MG63 (cell line): ENCODE measurements around the gene DELE1. TPM values are rescaled to one million over a fixed set of nuclear protein-coding genes. Genes with fewer than 3 reads are reported as not detected.
A peak's percentile ranks its signal among the peaks of the same experiment; 100 is the strongest.
"Not testable (repeated sequence)": the region's sequence is repeated elsewhere in the genome, so short reads cannot be mapped to it uniquely, and the experiment has no call there.

ENCODE experiments used
- DNase-seq: peaks from one replicate; pipeline ENCODE4 v3.0.0-alpha.2; 2020
- H3K27me3 ChIP-seq: fragments of 250-450 bp; sonication (Bioruptor Pico); 2 replicates; pipeline ENCODE4 v1.5.1; 2020; ENCODE audit warnings: mild to moderate bottlenecking, moderate library complexity
- H3K36me3 ChIP-seq: fragments of 250-450 bp; sonication (Bioruptor Pico); 2 replicates; pipeline ENCODE4 v1.5.1; 2020; ENCODE audit warnings: mild to moderate bottlenecking, moderate library complexity
- H3K4me3 ChIP-seq: fragments of 250-450 bp; sonication (Bioruptor Pico); 2 replicates; pipeline ENCODE4 v1.5.1; 2020; ENCODE audit warnings: mild to moderate bottlenecking, moderate library complexity
- H3K9me3 ChIP-seq: fragments of 250-450 bp; sonication (Bioruptor Pico); 2 replicates; pipeline ENCODE4 v1.5.1; 2020; ENCODE audit warnings: mild to moderate bottlenecking, moderate library complexity
- total RNA-seq: library from RNA; depleted of rRNA; stranded (reverse); fragments of >200 nt; shearing (Covaris generic); gene quantifications from 2 replicates; pipeline ENCODE4 v1.2.3, GENCODE V29; 2014; ENCODE audit warnings: low replicate concordance

DELE1 gene
- total RNA-seq, 1 experiment from 2014 or later, result 95.9 TPM

GRCh38 chr5:141914199-141914743 lies 9.4 kb upstream of the DELE1 start:
- Histone ChIP-seq H3K9me3 (0 out of 2 replicates have a peak, but pooled peaks cover 1% of the 10 kb centered on the region), H3K27me3 (no peaks in the 10 kb centered on the region), H3K36me3 (no peaks in the 10 kb centered on the region), H3K4me3 (no peak overlapping the region)
- DNase-seq, result no peak

- no peaks in the 10 kb centered on the region for H3K27me3 ChIP-seq
- DNase-seq, result no peak
- H3K4me3 ChIP-seq, result no peak overlapping the region
- H3K9me3 ChIP-seq, result no peaks in the 10 kb centered on the region
- H3K36me3 ChIP-seq, result no peaks in the 10 kb centered on the region
Measured at GRCh38 chr5:141914797-141915196, 8.9 kb upstream of the DELE1 start.

- Histone ChIP-seq H3K9me3 (no peaks in the 10 kb centered on the region), H3K4me3 (no peak overlapping the region), H3K36me3 (no peaks in the 10 kb centered on the region), H3K27me3 (no peaks in the 10 kb centered on the region)
- DNase-seq, result no peak
Measured at GRCh38 chr5:141915881-141916336, 7.8 kb upstream of the DELE1 start.

- no peak for DNase-seq
- no peak overlapping the region for H3K4me3 ChIP-seq
Measured at GRCh38 chr5:141916522-141916921, 7.1 kb upstream of the DELE1 start.

GRCh38 chr5:141917760-141918159 lies 5.9 kb upstream of the DELE1 start:
- H3K36me3 ChIP-seq, result peaks cover 3% of the 10 kb centered on the region; the same call in 1 of the 2 replicates
- no peak overlapping the region for H3K4me3 ChIP-seq
- H3K9me3 ChIP-seq, result no peaks in the 10 kb centered on the region
- H3K27me3 ChIP-seq, result no peaks in the 10 kb centered on the region
- no peak for DNase-seq

More at GRCh38 chr5:141916522-141916921, 7.1 kb upstream of the DELE1 start:
- Histone ChIP-seq H3K36me3 (no peaks in the 10 kb centered on the region), H3K9me3 (no peaks in the 10 kb centered on the region), H3K27me3 (no peaks in the 10 kb centered on the region)

- DNase-seq, result peak; percentile 40
- Histone ChIP-seq H3K4me3 (no peak overlapping the region), H3K27me3 (no peaks in the 10 kb centered on the region), H3K36me3 (peaks cover 3% of the 10 kb centered on the region; the same call in 1 of the 2 replicates), H3K9me3 (no peaks in the 10 kb centered on the region)
Measured at GRCh38 chr5:141919218-141920119, 4.2 kb upstream of the DELE1 start.

GRCh38 chr5:141920771-141921170 lies 2.9 kb upstream of the DELE1 start:
- Histone ChIP-seq H3K27me3 (no peaks in the 10 kb centered on the region), H3K9me3 (no peaks in the 10 kb centered on the region), H3K36me3 (peaks cover 13% of the 10 kb centered on the region), H3K4me3 (no peak overlapping the region)
- no peak for DNase-seq

GRCh38 chr5:141922827-141923447 lies 734 bp upstream of the DELE1 start:
- DNase-seq, H3K27me3 ChIP-seq, H3K9me3 ChIP-seq: not testable (repeated sequence)
- Histone ChIP-seq H3K4me3 (peak overlapping the region; percentile 87), H3K36me3 (peaks cover 35% of the 10 kb centered on the region)

- Histone ChIP-seq H3K36me3 (peaks cover 70% of the 10 kb centered on the region), H3K4me3 (no peak overlapping the region), H3K27me3 (no peaks in the 10 kb centered on the region), H3K9me3 (no peaks in the 10 kb centered on the region)
- DNase-seq, result no peak
Measured at GRCh38 chr5:141926434-141926833, 2.8 kb downstream of the DELE1 start.

- H3K27me3 ChIP-seq, result no peaks in the 10 kb centered on the region
- H3K9me3 ChIP-seq, result no peaks in the 10 kb centered on the region
- peaks cover 80% of the 10 kb centered on the region for H3K36me3 ChIP-seq
- DNase-seq, result no peak
- no peak overlapping the region for H3K4me3 ChIP-seq
Measured at GRCh38 chr5:141928051-141928450, 4.4 kb downstream of the DELE1 start.

GRCh38 chr5:141929398-141930058 lies 5.9 kb downstream of the DELE1 start:
- no peaks in the 10 kb centered on the region for H3K27me3 ChIP-seq
- no peak for DNase-seq
- H3K4me3 ChIP-seq, result no peak overlapping the region
- H3K36me3 ChIP-seq, result peaks cover 95% of the 10 kb centered on the region
- H3K9me3 ChIP-seq, result no peaks in the 10 kb centered on the region

GRCh38 chr5:141931694-141932093 lies 8.0 kb downstream of the DELE1 start:
- no peak for DNase-seq
- no peak overlapping the region for H3K4me3 ChIP-seq
- H3K36me3 ChIP-seq, result peaks cover 97% of the 10 kb centered on the region
- no peaks in the 10 kb centered on the region for H3K9me3 ChIP-seq
- no peaks in the 10 kb centered on the region for H3K27me3 ChIP-seq

GRCh38 chr5:141933151-141933550 lies 9.5 kb downstream of the DELE1 start:
- Histone ChIP-seq H3K9me3 (no peaks in the 10 kb centered on the region), H3K36me3 (peaks cover 94% of the 10 kb centered on the region)

GRCh38 chr5:141934099-141934844 lies 10.6 kb downstream of the DELE1 start:
- H3K36me3 ChIP-seq, result peaks cover 94% of the 10 kb centered on the region
- H3K4me3 ChIP-seq, result no peak overlapping the region
- H3K9me3 ChIP-seq, result no peaks in the 10 kb centered on the region
- peak; percentile 78 for DNase-seq
- H3K27me3 ChIP-seq, result no peaks in the 10 kb centered on the region

More at GRCh38 chr5:141933151-141933550, 9.5 kb downstream of the DELE1 start:
- no peak for DNase-seq
- Histone ChIP-seq H3K4me3 (no peak overlapping the region), H3K27me3 (no peaks in the 10 kb centered on the region)

GRCh38 chr5:141935538-141935937 lies 11.9 kb downstream of the DELE1 start:
- Histone ChIP-seq H3K9me3 (no peaks in the 10 kb centered on the region), H3K36me3 (peaks cover 91% of the 10 kb centered on the region), H3K27me3 (no peaks in the 10 kb centered on the region), H3K4me3 (no peak overlapping the region)
- no peak for DNase-seq

GRCh38 chr5:141940695-141941271 lies 17.1 kb downstream of the DELE1 start:
- no peaks in the 10 kb centered on the region for H3K27me3 ChIP-seq
- H3K36me3 ChIP-seq, result peaks cover 41% of the 10 kb centered on the region

More at GRCh38 chr5:141940695-141941271, 17.1 kb downstream of the DELE1 start:
- H3K4me3 ChIP-seq, result no peak overlapping the region
- no peaks in the 10 kb centered on the region for H3K9me3 ChIP-seq
- peak; percentile 89 for DNase-seq
